ENCODE measurements around the gene SPN. TPM values are rescaled to one million over a fixed set of nuclear protein-coding genes. Genes with fewer than 3 reads are reported as not detected.

The SPN gene
- total RNA-seq, 1 experiment from 2014 or later, result 1.3 TPM

- in situ Hi-C loops (cut with HindIII; ENCODE audit: low pct_unique_long_range_greater_than_20kb, low sequenced_read_pairs) (no loop called here), intact Hi-C loops (cut with micrococcal nuclease; ENCODE audit: unreplicated experiment) (no loop called here)
- ChIA-PET POLR2A (interaction anchor here (0.6 kb wide), 1 partner anchor 42 kb away, joined by 4 read pairs; no protein-coding TSS in a partner anchor), CTCF (no interaction called here)
- Histone ChIP-seq H3K9me3 (ENCODE audit: control insufficient read depth, insufficient read depth, low read depth, low read length) (no peaks in the 10 kb centered on the region), H3K36me3 (ENCODE audit: control insufficient read depth, insufficient read depth, low read length) (no peaks in the 10 kb centered on the region), H3K27me3 (ENCODE audit: control insufficient read depth, insufficient read depth, low read length) (no peaks in the 10 kb centered on the region), H3K4me1 (ENCODE audit: control insufficient read depth, insufficient read depth, low read length) (peaks cover 3% of the 10 kb centered on the region; the same call in 1 of the 2 replicates), H3K27ac (ENCODE audit: low read length) (no peak overlapping the region), H3K4me3 (ENCODE audit: low read depth in 2 of 2, low read length in 2 of 2) (no peak overlapping the region)
- BruUV-seq (replicated peaks), result no TSS peak
- ATAC-seq, result no peak
- no peak for TF ChIP-seq POLR2AphosphoS5 (IDR thresholded peaks at IDR 0.05; ENCODE audit: low read depth, low read length)
- TF ChIP-seq REST (IDR thresholded peaks at IDR 0.05; ENCODE audit: insufficient read depth in 1 of 2, low read depth in 2 of 2, low read length in 1 of 2), result no peak
- TF ChIP-seq SIN3A (IDR thresholded peaks at IDR 0.05; ENCODE audit: borderline replicate concordance, insufficient read depth, low read depth, low read length), result no peak
- no peak for TF ChIP-seq CTCF (IDR thresholded peaks at IDR 0.05)
- no peak for DNase-seq (ENCODE audit: low read depth, low spot score)
Measured at GRCh38 chr16:29714972-29715371, 51.9 kb downstream of the SPN start.

- DNase-seq (ENCODE audit: low read depth, low spot score) (no peak), ATAC-seq (no peak)
- Histone ChIP-seq H3K36me3 (ENCODE audit: control insufficient read depth, insufficient read depth, low read length) (no peaks in the 10 kb centered on the region), H3K27me3 (ENCODE audit: control insufficient read depth, insufficient read depth, low read length) (no peaks in the 10 kb centered on the region), H3K4me1 (ENCODE audit: control insufficient read depth, insufficient read depth, low read length) (no peaks in the 10 kb centered on the region), H3K9me3 (ENCODE audit: control insufficient read depth, insufficient read depth, low read depth, low read length) (no peaks in the 10 kb centered on the region), H3K4me3 (ENCODE audit: low read depth in 2 of 2, low read length in 2 of 2) (no peak overlapping the region), H3K27ac (ENCODE audit: low read length) (no peak overlapping the region)
- BruUV-seq (replicated peaks), result no TSS peak
- TF ChIP-seq SIN3A (IDR thresholded peaks at IDR 0.05; ENCODE audit: borderline replicate concordance, insufficient read depth, low read depth, low read length) (no peak), REST (IDR thresholded peaks at IDR 0.05; ENCODE audit: insufficient read depth in 1 of 2, low read depth in 2 of 2, low read length in 1 of 2) (no peak), CTCF (IDR thresholded peaks at IDR 0.05) (no peak), POLR2AphosphoS5 (IDR thresholded peaks at IDR 0.05; ENCODE audit: low read depth, low read length) (no peak), TCF7L2 (IDR thresholded peaks at IDR 0.05; ENCODE audit: low read depth, low read length) (no peak)
- in situ Hi-C loops (cut with HindIII; ENCODE audit: low pct_unique_long_range_greater_than_20kb, low sequenced_read_pairs), result no loop called here
- ChIA-PET CTCF (no interaction called here), POLR2A (no interaction called here)
- intact Hi-C loops (cut with micrococcal nuclease; ENCODE audit: unreplicated experiment), result no loop called here
Measured at GRCh38 chr16:29717113-29717512, 54.1 kb downstream of the SPN start.
